HCT116 (cell line): ENCODE data around the gene RASIP1. TPM values are rescaled to one million over a fixed set of nuclear protein-coding genes. Genes with fewer than 3 reads are reported as not detected.

Experiments used
- ATAC-seq: fragments of 200-7000 bp; cut with Tn5 transposase; 2 replicates; pipeline ENCODE4 v1.9.1; 2020; ENCODE audit warnings: mild to moderate bottlenecking, moderate library complexity
- BruUV-seq: library from RNA; stranded (reverse); fragments of 400-500 nt; replicated peaks from 2 replicates; lab custom pipeline; 2021; lab: Mats Ljungman, UMichigan
- CTCF ChIA-PET: fragments of 300-600 bp; sonication (Branson Sonifier 250); formaldehyde crosslinking; loops from one replicate; lab custom pipeline; 2021; ENCODE audit warnings: antibody characterized with exemption; lab: Charles Lee
- POLR2A ChIA-PET: fragments of 300-600, 350-600 bp; sonication (Branson Sonifier 250); formaldehyde crosslinking; loops from one replicate; lab custom pipeline; 2021; ENCODE audit warnings: antibody characterized with exemption; lab: Charles Lee
- RAD21 ChIA-PET, 2 experiments: fragments of 300-600 bp; sonication (Branson Sonifier 250); formaldehyde crosslinking; loops; one replicate each; lab custom pipeline; 2023; ENCODE audit warnings: low total read pairs in 2 of 2; ENCODE audit not compliant: uncharacterized antibody in 2 of 2, unreplicated experiment in 2 of 2, low non-redundant PET in 1 of 2; lab: Charles Lee
- DNase-seq: peaks from one replicate; pipeline ENCODE4 v3.0.0-alpha.2; 2010; ENCODE audit warnings: low read depth, low spot score
- H2AFZ ChIP-seq: fragments of 200-600 bp; shearing (Covaris generic), sonication (generic); 2 replicates; pipeline ENCODE4 v1.6.1; 2017; ENCODE audit warnings: low read depth, mixed run types, mixed read lengths, antibody characterized with exemption, low read length; ENCODE audit not compliant: poor library complexity, severe bottlenecking
- H3K27ac ChIP-seq: 2 replicates; pipeline ENCODE4 v1.5.1; 2012; ENCODE audit warnings: low read depth, low read length
- H3K27me3 ChIP-seq: fragments of 200-600 bp; sonication (generic); 2 replicates; pipeline ENCODE4 v1.6.1; 2016; ENCODE audit warnings: mixed run types, low read length, mixed read lengths; ENCODE audit not compliant: insufficient read depth
- H3K36me3 ChIP-seq, 2 experiments: fragments of 200-500 bp in 1 of 2; fragments of 200-600 bp in 1 of 2; sonication (Bioruptor generic) in 1 of 2; sonication (generic) in 1 of 2; 2 replicates each; pipeline versions ENCODE4 v1.5.1 to v1.6.1; 2014 to 2016; ENCODE audit warnings: low read length in 2 of 2, inconsistent platforms in 1 of 2, mixed read lengths in 1 of 2, mixed run types in 1 of 2; ENCODE audit not compliant: insufficient read depth in 2 of 2, control insufficient read depth in 1 of 2
- H3K4me1 ChIP-seq, 2 experiments: fragments of 200-600 bp in 1 of 2; sonication (generic) in 1 of 2; 2 replicates each; pipeline versions ENCODE4 v1.5.1 to v1.6.1; 2012 to 2017; ENCODE audit warnings: low read length in 2 of 2, inconsistent platforms in 1 of 2, mild to moderate bottlenecking in 1 of 2, mixed read lengths in 1 of 2, mixed run types in 1 of 2, moderate library complexity in 1 of 2; ENCODE audit not compliant: insufficient read depth in 2 of 2, control insufficient read depth in 1 of 2
- H3K4me2 ChIP-seq: fragments of 200-600 bp; sonication (generic); 2 replicates; pipeline ENCODE4 v1.6.1; 2017; ENCODE audit warnings: mixed run types, low read length, mixed read lengths
- H3K4me3 ChIP-seq, 2 experiments: fragments of 200-600 bp in 1 of 2; sonication (generic) in 1 of 2; replicated peaks in 1 of 2; 2 replicates each; pipeline ENCODE4 v1.5.1; 2011 to 2016; ENCODE audit warnings: low read length in 2 of 2, control low read depth in 1 of 2, low read depth in 1 of 2, mild to moderate bottlenecking in 1 of 2, mixed read lengths in 1 of 2, mixed run types in 1 of 2
- H3K79me2 ChIP-seq: fragments of 200-600 bp; sonication (generic); 2 replicates; pipeline ENCODE4 v1.6.1; 2017; ENCODE audit warnings: mild to moderate bottlenecking, mixed run types, low read length, moderate library complexity, mixed read lengths; ENCODE audit not compliant: insufficient read depth
- H3K9ac ChIP-seq: fragments of 200-600 bp; sonication (generic); 2 replicates; pipeline ENCODE4 v1.6.1; 2016; ENCODE audit warnings: low read length, mixed read lengths
- H3K9me2 ChIP-seq: fragments of 200-600 bp; sonication (generic), shearing (Covaris generic); 2 replicates; pipeline ENCODE4 v1.6.1; 2017; ENCODE audit warnings: mixed run types, mild to moderate bottlenecking, moderate library complexity; ENCODE audit not compliant: insufficient read depth
- H3K9me3 ChIP-seq, 2 experiments: fragments of 200-500 bp in 1 of 2; fragments of 200-600 bp in 1 of 2; sonication (Bioruptor generic) in 1 of 2; sonication (generic) in 1 of 2; 2 replicates each; pipeline ENCODE4 v1.6.1; 2014 to 2017; ENCODE audit warnings: low read length in 2 of 2, mixed read lengths in 2 of 2, inconsistent platforms in 1 of 2, low read depth in 1 of 2, mild to moderate bottlenecking in 1 of 2, mixed run types in 1 of 2, moderate library complexity in 1 of 2; ENCODE audit not compliant: control insufficient read depth in 1 of 2, insufficient read depth in 1 of 2
- H4K20me1 ChIP-seq: fragments of 200-600 bp; sonication (generic), shearing (Covaris generic); 2 replicates; pipeline ENCODE4 v1.6.1; 2017; ENCODE audit warnings: mixed run types, mild to moderate bottlenecking, moderate library complexity; ENCODE audit not compliant: insufficient read depth
- CBX3 ChIP-seq: IDR thresholded peaks from 2 replicates; pipeline ENCODE4 v1.6.1; 2012; ENCODE audit warnings: low read depth
- CEBPB ChIP-seq: IDR thresholded peaks from 2 replicates; pipeline ENCODE4 v1.6.1; 2012; ENCODE audit warnings: low read depth
- EGR1 ChIP-seq: IDR thresholded peaks from 2 replicates; pipeline ENCODE4 v1.6.1; 2012; ENCODE audit warnings: low read depth
- EZH2 ChIP-seq: fragments of 200-600 bp; sonication (generic); IDR thresholded peaks from 2 replicates; pipeline ENCODE4 v1.6.1; 2017; ENCODE audit warnings: antibody characterized with exemption, mixed run types
- EZH2phosphoT487 ChIP-seq: fragments of 200-600 bp; IDR thresholded peaks from 2 replicates; pipeline ENCODE4 v1.6.1; 2018; ENCODE audit warnings: antibody characterized with exemption, borderline replicate concordance
- POLR2AphosphoS5 ChIP-seq: IDR thresholded peaks from 2 replicates; pipeline ENCODE4 v1.6.1; 2011; ENCODE audit warnings: mild to moderate bottlenecking, low read depth, low read length, moderate library complexity
- RAD21 ChIP-seq: IDR thresholded peaks from 2 replicates; pipeline ENCODE4 v1.6.1; 2012; ENCODE audit warnings: low read depth, mild to moderate bottlenecking
- SRF ChIP-seq: IDR thresholded peaks from 2 replicates; pipeline ENCODE4 v1.6.1; 2012; ENCODE audit warnings: low read depth
- TCF7L2 ChIP-seq: IDR thresholded peaks from 2 replicates; pipeline ENCODE4 v1.7.0; 2011; ENCODE audit warnings: borderline replicate concordance, inconsistent platforms; ENCODE audit not compliant: insufficient read depth, insufficient read length; ENCODE audit errors: extremely low read depth
- YY1 ChIP-seq: IDR thresholded peaks from 2 replicates; pipeline ENCODE4 v1.6.1; 2011; ENCODE audit warnings: low read length, low read depth, moderate library complexity, mild to moderate bottlenecking; ENCODE audit not compliant: insufficient replicate concordance; ENCODE audit errors: extremely low read depth
- intact Hi-C: fragments of 100-400 bp; cut with micrococcal nuclease; formaldehyde crosslinking; loops from 2 replicates; pipeline ENCODE4 v1.10.0; 2022
- total RNA-seq: library from RNA; stranded (reverse); gene quantifications from one replicate; pipeline ENCODE4 v1.2.1, GENCODE V29; 2021; ENCODE audit not compliant: unreplicated experiment
- TF ChIP-seq, protein P1 (sequence below), 3 experiments: fragments of 200-600 bp in 1 of 3; sonication (generic) in 1 of 3; IDR thresholded peaks in 2 of 3; conservative IDR thresholded peaks in 1 of 3; 2 replicates each; pipeline ENCODE4 v1.5.1; 2012 to 2017; ENCODE audit warnings: low read depth in 2 of 3, low read length in 2 of 3, antibody characterized with exemption in 1 of 3, borderline replicate concordance in 1 of 3, control low read depth in 1 of 3, mild to moderate bottlenecking in 1 of 3, mixed read lengths in 1 of 3, mixed run types in 1 of 3, moderate library complexity in 1 of 3; ENCODE audit not compliant: insufficient read depth in 1 of 3
- TF ChIP-seq, protein P2 (sequence below): IDR thresholded peaks from 2 replicates; pipeline ENCODE4 v1.6.1; 2012
- TF ChIP-seq, protein P3 (sequence below): IDR thresholded peaks from 2 replicates; pipeline ENCODE4 v1.6.1; 2012

Gene RASIP1
- total RNA-seq, 1 experiment from 2014 or later: 1.9 TPM

DNA sequence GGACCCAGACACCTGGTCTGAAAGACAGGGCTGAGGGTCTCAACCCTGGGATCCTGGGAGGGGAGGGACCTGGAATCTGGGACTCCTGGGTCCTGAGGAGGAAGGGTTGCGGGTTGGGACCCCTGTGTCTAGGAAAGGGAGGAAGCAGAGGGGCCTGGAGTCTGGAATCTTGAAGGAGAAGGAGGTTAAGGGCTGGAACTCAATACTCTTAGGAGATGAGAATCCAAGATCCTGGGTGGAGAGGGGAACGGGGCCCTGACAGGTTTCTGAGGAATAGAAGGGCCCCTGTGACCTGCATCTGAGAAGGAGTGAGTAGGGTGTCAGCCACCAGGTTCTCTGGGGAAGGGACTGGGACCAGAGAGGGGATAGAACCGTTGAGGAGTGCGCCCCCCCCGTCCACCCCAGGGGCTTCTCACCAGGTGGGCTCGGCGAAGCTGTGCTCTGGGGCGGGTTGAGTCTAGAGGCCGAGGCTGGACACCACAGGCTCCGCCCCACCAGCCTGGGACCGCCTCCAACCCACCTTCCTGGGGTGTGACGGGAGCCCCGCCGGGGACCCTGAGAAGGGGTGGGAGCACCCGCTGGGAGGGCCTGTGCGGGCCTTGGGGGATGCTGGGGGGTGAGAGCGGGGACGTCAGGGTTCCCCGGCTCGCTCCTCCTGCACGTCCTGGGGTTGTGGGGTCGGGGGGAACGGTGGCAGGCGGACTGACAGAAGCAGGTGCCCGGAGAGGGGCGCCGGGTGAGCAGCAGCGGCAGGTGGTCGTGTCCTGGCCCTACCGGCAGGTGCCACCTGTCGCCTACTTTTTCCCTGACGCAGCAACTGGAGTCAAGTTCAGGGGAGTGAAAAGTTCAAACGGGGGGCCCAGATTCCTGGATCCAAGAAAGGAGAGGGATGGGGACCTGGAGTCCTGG, 20.9 kb downstream of the RASIP1 start, which contains the start of gene MAMSTR:
MAMSTR (minus strand) TSS at position 463 of the 909 bp plus-strand sequence. CDS start 694 bp downstream, outside the sequence.
- Histone ChIP-seq H3K9ac (peak within 1 kb of the TSS; percentile 60), H3K4me1 (peaks cover 6 to 31% of the 10 kb centered on the region in 2 experiments), H3K79me2 (no peaks in the 10 kb centered on the region), H3K9me2 (no peaks in the 10 kb centered on the region), H4K20me1 (no peaks in the 10 kb centered on the region), H2AFZ (peak within 1 kb of the TSS; percentile 50), H3K27ac (peak within 1 kb of the TSS; percentile 33), H3K4me2 (peak within 1 kb of the TSS; percentile 80), H3K9me3 (no peaks in the 10 kb centered on the region), H3K27me3 (no peaks in the 10 kb centered on the region), H3K4me3 (peak within 1 kb of the TSS; percentile 52 to 58), H3K36me3 (no peaks in the 10 kb centered on the region)
- TF ChIP-seq EZH2phosphoT487: no peak
- TF ChIP-seq, protein P1, sequence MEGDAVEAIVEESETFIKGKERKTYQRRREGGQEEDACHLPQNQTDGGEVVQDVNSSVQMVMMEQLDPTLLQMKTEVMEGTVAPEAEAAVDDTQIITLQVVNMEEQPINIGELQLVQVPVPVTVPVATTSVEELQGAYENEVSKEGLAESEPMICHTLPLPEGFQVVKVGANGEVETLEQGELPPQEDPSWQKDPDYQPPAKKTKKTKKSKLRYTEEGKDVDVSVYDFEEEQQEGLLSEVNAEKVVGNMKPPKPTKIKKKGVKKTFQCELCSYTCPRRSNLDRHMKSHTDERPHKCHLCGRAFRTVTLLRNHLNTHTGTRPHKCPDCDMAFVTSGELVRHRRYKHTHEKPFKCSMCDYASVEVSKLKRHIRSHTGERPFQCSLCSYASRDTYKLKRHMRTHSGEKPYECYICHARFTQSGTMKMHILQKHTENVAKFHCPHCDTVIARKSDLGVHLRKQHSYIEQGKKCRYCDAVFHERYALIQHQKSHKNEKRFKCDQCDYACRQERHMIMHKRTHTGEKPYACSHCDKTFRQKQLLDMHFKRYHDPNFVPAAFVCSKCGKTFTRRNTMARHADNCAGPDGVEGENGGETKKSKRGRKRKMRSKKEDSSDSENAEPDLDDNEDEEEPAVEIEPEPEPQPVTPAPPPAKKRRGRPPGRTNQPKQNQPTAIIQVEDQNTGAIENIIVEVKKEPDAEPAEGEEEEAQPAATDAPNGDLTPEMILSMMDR (IDR thresholded peaks at IDR 0.05 in 2 of 3, conservative IDR thresholded peaks at IDR 0.05 in 1 of 3; ENCODE audit: borderline replicate concordance in 1 of 3, insufficient read depth in 1 of 3, low read depth in 2 of 3, low read length in 2 of 3): no peak
- no peak for TF ChIP-seq YY1
- ATAC-seq (no peak), DNase-seq (no peak)
- RAD21 ChIA-PET: no interaction called here
- CTCF ChIA-PET: no interaction called here
- POLR2A ChIA-PET: interaction anchor here (1.3 to 1.5 kb wide), 2 partner anchors 13 to 19 kb away, joined by 3 to 4 read pairs; no protein-coding TSS in a partner anchor
- no TSS peak for BruUV-seq
- intact Hi-C loops: no loop called here

DNA sequence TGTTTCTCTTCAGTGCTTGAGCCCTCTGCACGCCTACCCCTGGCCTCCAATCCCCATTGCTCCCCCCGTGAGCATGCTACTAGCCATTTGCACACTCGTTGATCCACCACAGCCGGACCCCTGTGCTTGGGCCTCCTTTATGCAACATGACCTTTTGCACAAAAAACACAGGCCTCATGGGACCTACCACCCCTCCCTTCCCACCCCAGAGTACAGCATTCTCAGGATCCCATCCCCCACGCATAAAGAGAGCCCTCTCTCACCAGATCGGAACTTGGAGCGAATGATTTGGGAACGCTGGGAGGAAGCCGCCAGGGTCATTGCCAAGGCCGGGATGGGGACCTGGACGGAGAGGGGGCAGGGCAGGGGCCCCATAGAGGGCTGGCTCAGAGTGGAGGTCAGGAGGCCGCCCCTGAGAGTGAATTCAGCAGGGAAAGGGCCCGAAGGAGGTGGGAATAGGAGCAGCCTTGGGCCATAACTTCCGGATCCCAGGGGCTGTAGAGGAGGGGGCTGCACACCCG, 21.6 kb downstream of the RASIP1 start:
- Histone ChIP-seq H3K36me3 (no peaks in the 10 kb centered on the region), H3K4me2 (no peak overlapping the region), H3K79me2 (no peaks in the 10 kb centered on the region), H3K27ac (no peak overlapping the region), H3K4me3 (no peak overlapping the region), H3K9me3 (no peaks in the 10 kb centered on the region), H3K9me2 (no peaks in the 10 kb centered on the region), H4K20me1 (no peaks in the 10 kb centered on the region), H3K27me3 (no peaks in the 10 kb centered on the region), H3K4me1 (peaks cover 6 to 33% of the 10 kb centered on the region in 2 experiments), H3K9ac (no peak overlapping the region), H2AFZ (no peak overlapping the region)
- ChIA-PET RAD21 (no interaction called here), POLR2A (no interaction called here), CTCF (no interaction called here)
- intact Hi-C loops: no loop called here
- ATAC-seq (no peak), DNase-seq (no peak)
- BruUV-seq: no TSS peak
- no peak for TF ChIP-seq EGR1
- no peak for TF ChIP-seq EZH2phosphoT487
- no peak for TF ChIP-seq RAD21
- no peak for TF ChIP-seq EZH2
- TF ChIP-seq CBX3: no peak
- TF ChIP-seq POLR2AphosphoS5: no peak
- TF ChIP-seq TCF7L2: no peak
- no peak for TF ChIP-seq SRF
- TF ChIP-seq CEBPB: no peak
- TF ChIP-seq, protein P2, sequence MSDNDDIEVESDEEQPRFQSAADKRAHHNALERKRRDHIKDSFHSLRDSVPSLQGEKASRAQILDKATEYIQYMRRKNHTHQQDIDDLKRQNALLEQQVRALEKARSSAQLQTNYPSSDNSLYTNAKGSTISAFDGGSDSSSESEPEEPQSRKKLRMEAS: no peak
- TF ChIP-seq, protein P3, sequence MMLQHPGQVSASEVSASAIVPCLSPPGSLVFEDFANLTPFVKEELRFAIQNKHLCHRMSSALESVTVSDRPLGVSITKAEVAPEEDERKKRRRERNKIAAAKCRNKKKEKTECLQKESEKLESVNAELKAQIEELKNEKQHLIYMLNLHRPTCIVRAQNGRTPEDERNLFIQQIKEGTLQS: no peak
